CD4-positive, alpha-beta T cell (primary cell): Measurements from ENCODE around the gene SMARCA2. TPM values are rescaled to one million over a fixed set of nuclear protein-coding genes. Genes with fewer than 3 reads are reported as not detected.

ENCODE experiments used
- ATAC-seq: fragments of 200-7000 bp; cut with Tn5 transposase; one replicate; pipeline ENCODE4 v1.10.0; 2022; ENCODE audit warnings: mild to moderate bottlenecking; ENCODE audit not compliant: poor library complexity
- CTCF ChIA-PET: fragments of 350-600 bp; sonication (Branson Sonifier 250); formaldehyde crosslinking; loops from one replicate; lab custom pipeline; 2021; ENCODE audit warnings: antibody characterized with exemption, inconsistent platforms; lab: Charles Lee
- POLR2A ChIA-PET: fragments of 350-600 bp; sonication (Branson Sonifier 250); formaldehyde crosslinking; loops from one replicate; lab custom pipeline; 2021; ENCODE audit warnings: antibody characterized with exemption, inconsistent platforms; lab: Charles Lee
- DNase-seq, 14 experiments: peaks; one replicate each; pipeline ENCODE4 v3.0.0-alpha.2; 2013 to 2020; ENCODE audit warnings: mixed read lengths in 2 of 14
- H3K27ac ChIP-seq, 2 donors: one replicate each; pipeline versions ENCODE4 v1.5.1 to v1.7.0; 2013; ENCODE audit warnings: low read length in 2 of 2, low read depth in 1 of 2, mild to moderate bottlenecking in 1 of 2
- H3K27me3 ChIP-seq, 2 experiments: 1 replicate in 1 of 2; 2 replicates in 1 of 2; pipeline versions ENCODE4 v1.6.1 to v1.7.0; 2013; ENCODE audit warnings: low read length in 2 of 2, control low read depth in 1 of 2, mild to moderate bottlenecking in 1 of 2, moderate library complexity in 1 of 2; ENCODE audit not compliant: insufficient read depth in 2 of 2, control insufficient read depth in 1 of 2
- H3K36me3 ChIP-seq: one replicate; pipeline ENCODE4 v1.6.1; 2013; ENCODE audit warnings: low read length, control low read depth; ENCODE audit not compliant: insufficient read depth
- H3K4me1 ChIP-seq: one replicate; pipeline ENCODE4 v1.6.1; 2013; ENCODE audit warnings: low read length, control low read depth; ENCODE audit not compliant: insufficient read depth
- H3K4me3 ChIP-seq: one replicate; pipeline ENCODE4 v1.5.1; 2013; ENCODE audit warnings: mild to moderate bottlenecking, low read length, moderate library complexity
- H3K9me3 ChIP-seq, 2 experiments: 1 replicate in 1 of 2; 2 replicates in 1 of 2; pipeline versions ENCODE4 v1.6.1 to v1.7.0; 2013; ENCODE audit warnings: low read length in 2 of 2, mild to moderate bottlenecking in 2 of 2, control low read depth in 1 of 2, moderate library complexity in 1 of 2; ENCODE audit not compliant: control insufficient read depth in 1 of 2, insufficient read depth in 1 of 2
- H3K27ac Mint-ChIP-seq: one replicate; pipeline ENCODE4 v1.8.0; 2020; ENCODE audit warnings: mixed read lengths
- H3K27me3 Mint-ChIP-seq: one replicate; pipeline ENCODE4 v1.8.0; 2021; ENCODE audit warnings: mixed read lengths
- H3K36me3 Mint-ChIP-seq: one replicate; pipeline ENCODE4 v1.8.0; 2021; ENCODE audit warnings: low read depth, mixed read lengths
- H3K4me1 Mint-ChIP-seq: one replicate; pipeline ENCODE4 v1.8.0; 2021; ENCODE audit warnings: low read depth, mixed read lengths
- H3K4me3 Mint-ChIP-seq: one replicate; pipeline ENCODE4 v1.8.0; 2020; ENCODE audit warnings: mild to moderate bottlenecking, mixed read lengths
- H3K9me3 Mint-ChIP-seq: one replicate; pipeline ENCODE4 v1.8.0; 2020; ENCODE audit warnings: mixed read lengths
- intact Hi-C, 2 experiments: fragments of 100-400 bp; cut with DNase I in 1 of 2; cut with micrococcal nuclease in 1 of 2; formaldehyde crosslinking; loops; one replicate each; pipeline versions ENCODE4 v1.15.1 to v1.9.0; 2023 to 2025; cut with DNase I, micrococcal nuclease
- total RNA-seq, 174 experiments: library from RNA in 2 of 174; stranded (reverse) in 2 of 174; gene quantifications; one replicate each; pipeline ENCODE4 v1.2.3 and lab custom pipeline; 2021 to 2026
- TF ChIP-seq, protein P1 (sequence below): fragments of 200-600 bp; IDR thresholded peaks from one replicate; pipeline ENCODE4 v1.8.0; 2022; ENCODE audit warnings: antibody characterized with exemption, mild to moderate bottlenecking

The SMARCA2 gene
- total RNA-seq, 2 experiments from 2014 or later, result 268 to 272 TPM

DNA sequence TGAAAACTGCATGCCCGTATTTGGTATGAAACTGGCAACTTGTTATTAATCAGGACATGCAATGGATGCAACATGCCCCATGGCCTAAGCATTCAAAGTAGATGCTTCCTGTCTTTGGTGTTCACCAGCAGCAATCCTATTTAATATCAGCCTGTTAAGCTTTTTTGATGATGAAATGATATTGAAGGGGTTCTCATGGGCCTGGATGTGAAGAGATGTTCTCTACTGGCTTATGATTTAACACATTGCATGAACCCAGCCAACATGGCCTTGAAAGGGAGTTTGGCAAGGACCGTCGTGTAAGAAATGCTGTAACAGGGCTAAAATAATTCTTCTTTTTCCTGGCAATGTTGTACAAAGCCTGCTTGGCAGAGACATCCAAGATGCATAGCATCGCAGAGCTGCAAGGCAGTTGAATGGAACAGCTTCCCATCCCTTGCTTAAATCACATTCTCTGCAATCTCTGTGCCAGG is 111.2 kb downstream of the SMARCA2 start:
- Mint-ChIP-seq H3K27me3 (no peaks in the 10 kb centered on the region), H3K36me3 (peaks cover 95% of the 10 kb centered on the region), H3K4me1 (peaks cover 80% of the 10 kb centered on the region), H3K9me3 (no peaks in the 10 kb centered on the region), H3K4me3 (no peak overlapping the region), H3K27ac (peak overlapping the region; percentile 76)
- DNase-seq (no peak), ATAC-seq (no peak)
- intact Hi-C loops, result no loop called here
- TF ChIP-seq, protein P1, sequence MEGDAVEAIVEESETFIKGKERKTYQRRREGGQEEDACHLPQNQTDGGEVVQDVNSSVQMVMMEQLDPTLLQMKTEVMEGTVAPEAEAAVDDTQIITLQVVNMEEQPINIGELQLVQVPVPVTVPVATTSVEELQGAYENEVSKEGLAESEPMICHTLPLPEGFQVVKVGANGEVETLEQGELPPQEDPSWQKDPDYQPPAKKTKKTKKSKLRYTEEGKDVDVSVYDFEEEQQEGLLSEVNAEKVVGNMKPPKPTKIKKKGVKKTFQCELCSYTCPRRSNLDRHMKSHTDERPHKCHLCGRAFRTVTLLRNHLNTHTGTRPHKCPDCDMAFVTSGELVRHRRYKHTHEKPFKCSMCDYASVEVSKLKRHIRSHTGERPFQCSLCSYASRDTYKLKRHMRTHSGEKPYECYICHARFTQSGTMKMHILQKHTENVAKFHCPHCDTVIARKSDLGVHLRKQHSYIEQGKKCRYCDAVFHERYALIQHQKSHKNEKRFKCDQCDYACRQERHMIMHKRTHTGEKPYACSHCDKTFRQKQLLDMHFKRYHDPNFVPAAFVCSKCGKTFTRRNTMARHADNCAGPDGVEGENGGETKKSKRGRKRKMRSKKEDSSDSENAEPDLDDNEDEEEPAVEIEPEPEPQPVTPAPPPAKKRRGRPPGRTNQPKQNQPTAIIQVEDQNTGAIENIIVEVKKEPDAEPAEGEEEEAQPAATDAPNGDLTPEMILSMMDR, result no peak
- CTCF ChIA-PET, result no interaction called here
- Histone ChIP-seq H3K9me3 (no peaks in the 10 kb centered on the region), H3K27ac (no peak overlapping the region), H3K4me3 (peak overlapping the region; percentile 13), H3K36me3 (peaks cover 67% of the 10 kb centered on the region), H3K27me3 (no peaks in the 10 kb centered on the region), H3K4me1 (peaks cover 15% of the 10 kb centered on the region)
- POLR2A ChIA-PET, result no interaction called here

GRCh38 chr9:2127486-2127885 is 112.3 kb downstream of the SMARCA2 start:
- Mint-ChIP-seq H3K36me3 (peaks cover 94% of the 10 kb centered on the region), H3K4me1 (peaks cover 89% of the 10 kb centered on the region), H3K27me3 (no peaks in the 10 kb centered on the region), H3K4me3 (no peak overlapping the region), H3K27ac (peak overlapping the region; percentile 76), H3K9me3 (no peaks in the 10 kb centered on the region)
- Histone ChIP-seq H3K36me3 (peaks cover 61% of the 10 kb centered on the region), H3K4me1 (peaks cover 15% of the 10 kb centered on the region), H3K27me3 (no peaks in the 10 kb centered on the region), H3K27ac (no peak overlapping the region), H3K4me3 (no peak overlapping the region), H3K9me3 (no peaks in the 10 kb centered on the region)
- ChIA-PET CTCF (no interaction called here), POLR2A (no interaction called here)
- TF ChIP-seq, protein P1, result no peak
- ATAC-seq, result no peak
- intact Hi-C loops, result no loop called here
- no peak for DNase-seq

DNA sequence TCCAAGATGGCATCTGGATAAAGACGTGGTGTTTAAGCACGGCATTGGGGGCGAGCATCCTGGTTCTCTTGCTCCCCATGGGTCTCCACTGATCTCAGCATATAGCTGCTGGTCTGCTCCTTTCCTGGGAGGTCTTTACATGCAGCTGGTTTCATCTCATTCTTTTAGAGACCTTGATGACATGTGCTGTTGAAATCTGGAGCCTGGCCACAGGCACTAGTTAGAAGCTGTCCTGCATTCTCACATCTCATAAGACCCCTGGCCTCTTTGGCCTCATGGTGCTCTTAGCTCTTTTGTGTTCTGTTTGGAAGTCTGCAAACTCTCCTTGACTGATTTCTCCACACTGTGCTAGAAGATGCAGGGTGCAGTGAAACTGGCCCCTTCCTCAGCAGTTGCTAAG is 113.0 kb downstream of the SMARCA2 start:
- POLR2A ChIA-PET, result no interaction called here
- CTCF ChIA-PET, result no interaction called here
- Mint-ChIP-seq H3K27ac (peak overlapping the region; percentile 76), H3K9me3 (no peaks in the 10 kb centered on the region), H3K27me3 (no peaks in the 10 kb centered on the region), H3K36me3 (peaks cover 88% of the 10 kb centered on the region), H3K4me3 (no peak overlapping the region), H3K4me1 (peaks cover 85% of the 10 kb centered on the region)
- H3K27ac ChIP-seq, result no peak overlapping the region
- no peak overlapping the region for H3K4me3 ChIP-seq
- peaks cover 15% of the 10 kb centered on the region for H3K4me1 ChIP-seq
- H3K27me3 ChIP-seq, result no peaks in the 10 kb centered on the region
- intact Hi-C loops, result no loop called here
- TF ChIP-seq, protein P1, result no peak
- H3K36me3 ChIP-seq, result peaks cover 55% of the 10 kb centered on the region
- DNase-seq (no peak), ATAC-seq (no peak)
- no peaks in the 10 kb centered on the region for H3K9me3 ChIP-seq
